HCT116 (cell line): ENCODE results near the gene H3-3A. TPM values are rescaled to one million over a fixed set of nuclear protein-coding genes. Genes with fewer than 3 reads are reported as not detected.

Experiments used
- ATAC-seq: fragments of 200-7000 bp; cut with Tn5 transposase; 2 replicates; pipeline ENCODE4 v1.9.1; 2020; ENCODE audit warnings: mild to moderate bottlenecking, moderate library complexity
- BruUV-seq: library from RNA; stranded (reverse); fragments of 400-500 nt; replicated peaks from 2 replicates; lab custom pipeline; 2021; lab: Mats Ljungman, UMichigan
- CTCF ChIA-PET: fragments of 300-600 bp; sonication (Branson Sonifier 250); formaldehyde crosslinking; loops from one replicate; lab custom pipeline; 2021; ENCODE audit warnings: antibody characterized with exemption; lab: Charles Lee
- POLR2A ChIA-PET: fragments of 300-600, 350-600 bp; sonication (Branson Sonifier 250); formaldehyde crosslinking; loops from one replicate; lab custom pipeline; 2021; ENCODE audit warnings: antibody characterized with exemption; lab: Charles Lee
- RAD21 ChIA-PET, 2 experiments: fragments of 300-600 bp; sonication (Branson Sonifier 250); formaldehyde crosslinking; loops; one replicate each; lab custom pipeline; 2023; ENCODE audit warnings: low total read pairs in 2 of 2; ENCODE audit not compliant: uncharacterized antibody in 2 of 2, unreplicated experiment in 2 of 2, low non-redundant PET in 1 of 2; lab: Charles Lee
- DNase-seq: peaks from one replicate; pipeline ENCODE4 v3.0.0-alpha.2; 2010; ENCODE audit warnings: low read depth, low spot score
- H2AFZ ChIP-seq: fragments of 200-600 bp; shearing (Covaris generic), sonication (generic); 2 replicates; pipeline ENCODE4 v1.6.1; 2017; ENCODE audit warnings: low read depth, mixed run types, mixed read lengths, antibody characterized with exemption, low read length; ENCODE audit not compliant: poor library complexity, severe bottlenecking
- H3K27ac ChIP-seq: 2 replicates; pipeline ENCODE4 v1.5.1; 2012; ENCODE audit warnings: low read depth, low read length
- H3K27me3 ChIP-seq: fragments of 200-600 bp; sonication (generic); 2 replicates; pipeline ENCODE4 v1.6.1; 2016; ENCODE audit warnings: mixed run types, low read length, mixed read lengths; ENCODE audit not compliant: insufficient read depth
- H3K36me3 ChIP-seq, 2 experiments: fragments of 200-500 bp in 1 of 2; fragments of 200-600 bp in 1 of 2; sonication (Bioruptor generic) in 1 of 2; sonication (generic) in 1 of 2; 2 replicates each; pipeline versions ENCODE4 v1.5.1 to v1.6.1; 2014 to 2016; ENCODE audit warnings: low read length in 2 of 2, inconsistent platforms in 1 of 2, mixed read lengths in 1 of 2, mixed run types in 1 of 2; ENCODE audit not compliant: insufficient read depth in 2 of 2, control insufficient read depth in 1 of 2
- H3K4me1 ChIP-seq, 2 experiments: fragments of 200-600 bp in 1 of 2; sonication (generic) in 1 of 2; 2 replicates each; pipeline versions ENCODE4 v1.5.1 to v1.6.1; 2012 to 2017; ENCODE audit warnings: low read length in 2 of 2, inconsistent platforms in 1 of 2, mild to moderate bottlenecking in 1 of 2, mixed read lengths in 1 of 2, mixed run types in 1 of 2, moderate library complexity in 1 of 2; ENCODE audit not compliant: insufficient read depth in 2 of 2, control insufficient read depth in 1 of 2
- H3K4me2 ChIP-seq: fragments of 200-600 bp; sonication (generic); 2 replicates; pipeline ENCODE4 v1.6.1; 2017; ENCODE audit warnings: mixed run types, low read length, mixed read lengths
- H3K4me3 ChIP-seq, 2 experiments: fragments of 200-600 bp in 1 of 2; sonication (generic) in 1 of 2; replicated peaks in 1 of 2; 2 replicates each; pipeline ENCODE4 v1.5.1; 2011 to 2016; ENCODE audit warnings: low read length in 2 of 2, control low read depth in 1 of 2, low read depth in 1 of 2, mild to moderate bottlenecking in 1 of 2, mixed read lengths in 1 of 2, mixed run types in 1 of 2
- H3K79me2 ChIP-seq: fragments of 200-600 bp; sonication (generic); 2 replicates; pipeline ENCODE4 v1.6.1; 2017; ENCODE audit warnings: mild to moderate bottlenecking, mixed run types, low read length, moderate library complexity, mixed read lengths; ENCODE audit not compliant: insufficient read depth
- H3K9ac ChIP-seq: fragments of 200-600 bp; sonication (generic); 2 replicates; pipeline ENCODE4 v1.6.1; 2016; ENCODE audit warnings: low read length, mixed read lengths
- H3K9me2 ChIP-seq: fragments of 200-600 bp; sonication (generic), shearing (Covaris generic); 2 replicates; pipeline ENCODE4 v1.6.1; 2017; ENCODE audit warnings: mixed run types, mild to moderate bottlenecking, moderate library complexity; ENCODE audit not compliant: insufficient read depth
- H3K9me3 ChIP-seq, 2 experiments: fragments of 200-500 bp in 1 of 2; fragments of 200-600 bp in 1 of 2; sonication (Bioruptor generic) in 1 of 2; sonication (generic) in 1 of 2; 2 replicates each; pipeline ENCODE4 v1.6.1; 2014 to 2017; ENCODE audit warnings: low read length in 2 of 2, mixed read lengths in 2 of 2, inconsistent platforms in 1 of 2, low read depth in 1 of 2, mild to moderate bottlenecking in 1 of 2, mixed run types in 1 of 2, moderate library complexity in 1 of 2; ENCODE audit not compliant: control insufficient read depth in 1 of 2, insufficient read depth in 1 of 2
- H4K20me1 ChIP-seq: fragments of 200-600 bp; sonication (generic), shearing (Covaris generic); 2 replicates; pipeline ENCODE4 v1.6.1; 2017; ENCODE audit warnings: mixed run types, mild to moderate bottlenecking, moderate library complexity; ENCODE audit not compliant: insufficient read depth
- CBX3 ChIP-seq: IDR thresholded peaks from 2 replicates; pipeline ENCODE4 v1.6.1; 2012; ENCODE audit warnings: low read depth
- CEBPB ChIP-seq: IDR thresholded peaks from 2 replicates; pipeline ENCODE4 v1.6.1; 2012; ENCODE audit warnings: low read depth
- EGR1 ChIP-seq: IDR thresholded peaks from 2 replicates; pipeline ENCODE4 v1.6.1; 2012; ENCODE audit warnings: low read depth
- ELF1 ChIP-seq: IDR thresholded peaks from 2 replicates; pipeline ENCODE4 v1.6.1; 2012; ENCODE audit warnings: low read depth, borderline replicate concordance
- EZH2 ChIP-seq: fragments of 200-600 bp; sonication (generic); IDR thresholded peaks from 2 replicates; pipeline ENCODE4 v1.6.1; 2017; ENCODE audit warnings: antibody characterized with exemption, mixed run types
- EZH2phosphoT487 ChIP-seq: fragments of 200-600 bp; IDR thresholded peaks from 2 replicates; pipeline ENCODE4 v1.6.1; 2018; ENCODE audit warnings: antibody characterized with exemption, borderline replicate concordance
- FOSL1 ChIP-seq: IDR thresholded peaks from 2 replicates; pipeline ENCODE4 v1.6.1; 2012; ENCODE audit warnings: low read depth
- JUND ChIP-seq: IDR thresholded peaks from 2 replicates; pipeline ENCODE4 v1.6.1; 2012
- MAX ChIP-seq: IDR thresholded peaks from 2 replicates; pipeline ENCODE4 v1.6.1; 2012
- POLR2A ChIP-seq: IDR thresholded peaks from 2 replicates; pipeline ENCODE4 v1.7.0; 2011; ENCODE audit warnings: borderline replicate concordance; ENCODE audit not compliant: insufficient read depth, insufficient read length; ENCODE audit errors: extremely low read depth
- REST ChIP-seq: IDR thresholded peaks from 2 replicates; pipeline ENCODE4 v1.6.1; 2012; ENCODE audit warnings: low read depth
- SIN3A ChIP-seq: IDR thresholded peaks from 2 replicates; pipeline ENCODE4 v1.6.1; 2012; ENCODE audit warnings: low read depth
- SP1 ChIP-seq: IDR thresholded peaks from 2 replicates; pipeline ENCODE4 v1.6.1; 2012; ENCODE audit warnings: low read depth
- TCF7L2 ChIP-seq: IDR thresholded peaks from 2 replicates; pipeline ENCODE4 v1.7.0; 2011; ENCODE audit warnings: borderline replicate concordance, inconsistent platforms; ENCODE audit not compliant: insufficient read depth, insufficient read length; ENCODE audit errors: extremely low read depth
- YY1 ChIP-seq: IDR thresholded peaks from 2 replicates; pipeline ENCODE4 v1.6.1; 2011; ENCODE audit warnings: low read length, low read depth, moderate library complexity, mild to moderate bottlenecking; ENCODE audit not compliant: insufficient replicate concordance; ENCODE audit errors: extremely low read depth
- ZBTB33 ChIP-seq: IDR thresholded peaks from 2 replicates; pipeline ENCODE4 v1.6.1; 2011; ENCODE audit warnings: mild to moderate bottlenecking, low read length, moderate library complexity; ENCODE audit not compliant: insufficient replicate concordance; ENCODE audit errors: extremely low read depth
- ZFX ChIP-seq: fragments of 450-650 bp; IDR thresholded peaks from 2 replicates; pipeline ENCODE4 v1.6.1; 2017
- ZNF274 ChIP-seq: fragments of 200-500 bp; sonication (Bioruptor generic); IDR thresholded peaks from 2 replicates; pipeline ENCODE4 v1.6.1; 2014; ENCODE audit warnings: mild to moderate bottlenecking, low read depth, low read length, inconsistent platforms
- intact Hi-C: fragments of 100-400 bp; cut with micrococcal nuclease; formaldehyde crosslinking; loops from 2 replicates; pipeline ENCODE4 v1.10.0; 2022
- total RNA-seq: library from RNA; stranded (reverse); gene quantifications from one replicate; pipeline ENCODE4 v1.2.1, GENCODE V29; 2021; ENCODE audit not compliant: unreplicated experiment

Gene H3-3A
- total RNA-seq, 1 experiment from 2014 or later = 386 TPM

GRCh38 chr1:226052061-226052460 lies 10.5 kb upstream of the H3-3A start:
- H3K4me2 ChIP-seq = no peak overlapping the region
- no peaks in the 10 kb centered on the region for H4K20me1 ChIP-seq
- H3K79me2 ChIP-seq = no peaks in the 10 kb centered on the region
- no peak overlapping the region for H3K27ac ChIP-seq
- no TSS peak for BruUV-seq
- intact Hi-C loops = no loop called here
- H3K9me2 ChIP-seq = no peaks in the 10 kb centered on the region
- no peaks in the 10 kb centered on the region for H3K27me3 ChIP-seq
- no peaks in the 10 kb centered on the region for H3K36me3 ChIP-seq
- no peak overlapping the region for H3K4me3 ChIP-seq
- no peaks in the 10 kb centered on the region for H3K9me3 ChIP-seq
- ChIA-PET CTCF (no interaction called here), RAD21 (no interaction called here), POLR2A (no interaction called here)
- ATAC-seq (no peak), DNase-seq (no peak)
- H3K9ac ChIP-seq = no peak overlapping the region
- H3K4me1 ChIP-seq = no peaks in the 10 kb centered on the region
- H2AFZ ChIP-seq = no peak overlapping the region
- TF ChIP-seq CBX3 (no peak), EGR1 (no peak), JUND (no peak), EZH2phosphoT487 (no peak), ELF1 (no peak), TCF7L2 (no peak), FOSL1 (no peak), MAX (no peak), ZNF274 (no peak), ZBTB33 (no peak), REST (no peak), SP1 (no peak), SIN3A (no peak), POLR2A (no peak), EZH2 (no peak), ZFX (no peak), CEBPB (no peak), YY1 (no peak)
